Mesodermal cell (in vitro differentiated cells): ENCODE results near the gene RBMS3.

Experiments used
- H3K27ac ChIP-seq: 2 replicates; pipeline ENCODE4 v1.7.0; 2013; ENCODE audit warnings: mild to moderate bottlenecking, low read depth, low read length, moderate library complexity; ENCODE audit not compliant: severe bottlenecking
- H3K36me3 ChIP-seq: 2 replicates; pipeline ENCODE4 v1.7.1; 2013; ENCODE audit warnings: mild to moderate bottlenecking, low read length, moderate library complexity; ENCODE audit not compliant: control insufficient read depth, insufficient read depth
- H3K4me1 ChIP-seq: one replicate; pipeline ENCODE4 v1.7.1; 2013; ENCODE audit warnings: mild to moderate bottlenecking, low read length; ENCODE audit not compliant: insufficient read depth, control insufficient read depth, poor library complexity, severe bottlenecking
- H3K4me3 ChIP-seq: 2 replicates; pipeline ENCODE4 v1.7.0; 2013; ENCODE audit warnings: low read length, control low read depth, mild to moderate bottlenecking; ENCODE audit not compliant: insufficient read depth, poor library complexity, severe bottlenecking; ENCODE audit errors: extremely low read depth
- H3K9me3 ChIP-seq: 2 replicates; pipeline ENCODE4 v1.7.1; 2013; ENCODE audit warnings: mild to moderate bottlenecking, low read length, moderate library complexity; ENCODE audit not compliant: control insufficient read depth
- WGBS, 2 experiments: methylation state at CpG; one replicate each; pipeline ENCODE4 v1.1.5; 2013; ENCODE audit warnings: missing lambda C conversion rate in 2 of 2; ENCODE audit not compliant: insufficient coverage in 2 of 2; 5-methylcytosine and 5-hydroxymethylcytosine counted together

The RBMS3 gene

DNA sequence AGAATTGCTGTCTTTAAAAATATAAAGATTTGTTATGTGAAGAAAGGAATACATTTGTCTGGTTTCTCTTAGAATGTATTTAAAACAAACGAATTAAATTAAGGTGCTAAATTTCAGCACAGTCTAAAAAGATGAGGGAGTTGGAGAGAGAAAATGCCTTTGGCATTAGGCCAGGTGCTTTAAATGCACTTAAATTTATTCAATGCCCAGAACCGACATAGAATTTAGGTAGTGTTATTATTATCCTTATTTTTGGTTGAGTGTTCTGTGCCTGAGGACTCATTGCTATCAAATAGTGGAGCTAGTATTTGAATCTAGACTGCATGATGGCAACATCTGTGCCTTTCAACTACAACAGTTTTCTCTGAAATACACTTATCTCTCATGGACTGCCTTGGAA, 287.5 kb downstream of the RBMS3 start:
- 100% methylated on average over 1 of the region's 2 CpGs for WGBS, 2 experiments
- no peaks in the 10 kb centered on the region for H3K36me3 ChIP-seq
- H3K4me1 ChIP-seq = peaks cover 2% of the 10 kb centered on the region
- H3K27ac ChIP-seq = no peak overlapping the region
- H3K4me3 ChIP-seq = no peak overlapping the region
- peaks cover 3% of the 10 kb centered on the region for H3K9me3 ChIP-seq

DNA sequence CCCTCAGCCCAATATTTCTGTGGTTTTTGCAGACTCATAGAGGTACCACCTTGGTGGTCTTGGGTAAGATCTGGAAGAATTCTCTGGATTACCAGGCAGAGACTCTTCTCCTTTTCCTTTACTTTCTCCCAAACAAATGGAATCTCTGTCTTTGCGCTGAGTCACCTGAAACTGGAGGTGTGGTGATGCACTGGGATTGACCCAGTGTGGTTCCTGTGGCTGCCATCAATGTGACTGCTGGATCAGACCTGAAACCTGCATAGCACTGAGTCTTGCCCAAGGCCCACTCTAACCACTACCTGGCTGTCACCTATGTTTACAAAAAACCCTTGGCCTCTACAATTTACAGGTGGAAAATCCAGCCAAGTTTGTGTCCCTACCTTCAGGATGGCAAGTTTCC, 295.3 kb downstream of the RBMS3 start:
- WGBS, 2 experiments = no CpG with 5 or more reads among the region's 1 CpG
- Histone ChIP-seq H3K36me3 (no peaks in the 10 kb centered on the region), H3K9me3 (peaks cover 3% of the 10 kb centered on the region), H3K27ac (no peak overlapping the region), H3K4me3 (no peak overlapping the region), H3K4me1 (no peaks in the 10 kb centered on the region)

DNA sequence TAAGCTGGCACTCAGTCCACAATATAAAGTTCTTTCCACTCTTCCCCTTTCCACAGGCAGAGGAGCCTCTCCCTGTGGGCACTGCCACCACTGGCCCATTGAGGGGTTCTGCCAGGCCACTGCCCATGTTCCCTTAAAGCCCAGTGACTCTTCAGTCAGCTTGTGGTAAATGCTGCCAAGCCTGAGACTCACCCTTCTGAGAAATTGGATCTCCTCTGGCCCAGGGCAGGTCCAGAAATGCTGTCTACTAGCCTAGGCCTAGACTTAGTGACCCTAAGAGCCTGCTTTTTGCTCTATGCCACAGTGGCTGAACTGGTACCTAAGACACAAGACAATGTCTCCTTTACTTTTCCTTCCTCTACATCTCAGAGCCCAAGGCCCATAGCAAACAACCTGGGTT, 295.8 kb downstream of the RBMS3 start:
- Histone ChIP-seq H3K9me3 (no peaks in the 10 kb centered on the region), H3K36me3 (no peaks in the 10 kb centered on the region)

DNA sequence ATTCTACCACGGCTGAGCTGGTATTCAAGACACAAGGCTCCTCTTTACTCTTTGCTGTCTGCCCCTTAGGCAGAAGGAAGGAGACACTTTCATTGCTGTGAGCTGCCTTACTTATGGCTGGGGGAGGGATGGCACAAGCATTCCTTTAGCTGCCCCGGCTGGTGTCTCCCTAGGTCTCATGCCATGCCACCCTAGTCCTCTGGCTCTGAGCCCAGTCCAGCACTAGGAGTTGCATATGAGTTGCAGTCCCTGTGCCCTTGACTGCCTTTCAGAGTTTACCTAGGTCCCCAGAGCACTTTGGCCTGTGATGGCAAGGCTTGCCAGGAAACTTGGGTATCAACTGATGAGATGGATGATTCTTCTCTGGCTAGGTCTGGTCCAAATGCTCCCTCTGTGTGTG, 296.4 kb downstream of the RBMS3 start:
- H3K27ac ChIP-seq = no peak overlapping the region
- 100% methylated on average over 2 of the region's 2 CpGs for WGBS, 2 experiments
- H3K4me3 ChIP-seq = no peak overlapping the region
- no peaks in the 10 kb centered on the region for H3K36me3 ChIP-seq
- no peaks in the 10 kb centered on the region for H3K9me3 ChIP-seq
- H3K4me1 ChIP-seq = no peaks in the 10 kb centered on the region

More for the DNA sequence above, 295.8 kb downstream of the RBMS3 start:
- no peak overlapping the region for H3K27ac ChIP-seq
- no peak overlapping the region for H3K4me3 ChIP-seq
- H3K4me1 ChIP-seq = no peaks in the 10 kb centered on the region

DNA sequence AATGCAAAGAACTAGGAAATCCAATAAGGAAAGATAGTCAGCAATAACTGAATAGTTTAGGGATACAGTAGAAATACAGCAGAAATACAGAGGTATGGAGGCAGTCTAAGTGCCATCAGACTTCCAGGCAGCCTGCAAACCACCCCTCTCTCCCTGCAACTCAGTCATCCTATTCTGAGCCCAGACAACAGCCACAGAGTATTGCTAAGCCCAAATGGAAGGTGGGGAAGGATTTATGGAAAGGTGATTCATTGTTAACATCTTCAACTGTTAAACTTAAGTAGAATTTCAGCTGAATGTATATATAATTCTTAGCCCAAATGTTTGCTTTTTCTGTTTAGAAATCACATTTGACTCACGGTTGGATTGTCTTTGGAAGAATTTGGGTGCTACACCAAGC, 300.4 kb downstream of the RBMS3 start:
- no peaks in the 10 kb centered on the region for H3K9me3 ChIP-seq
- no peak overlapping the region for H3K27ac ChIP-seq
- 82 to 100% methylated on average over 1 of the region's 1 CpG for WGBS, 2 experiments
- H3K4me3 ChIP-seq = no peak overlapping the region
- peaks cover 5% of the 10 kb centered on the region for H3K36me3 ChIP-seq
- H3K4me1 ChIP-seq = peaks cover 7% of the 10 kb centered on the region

DNA sequence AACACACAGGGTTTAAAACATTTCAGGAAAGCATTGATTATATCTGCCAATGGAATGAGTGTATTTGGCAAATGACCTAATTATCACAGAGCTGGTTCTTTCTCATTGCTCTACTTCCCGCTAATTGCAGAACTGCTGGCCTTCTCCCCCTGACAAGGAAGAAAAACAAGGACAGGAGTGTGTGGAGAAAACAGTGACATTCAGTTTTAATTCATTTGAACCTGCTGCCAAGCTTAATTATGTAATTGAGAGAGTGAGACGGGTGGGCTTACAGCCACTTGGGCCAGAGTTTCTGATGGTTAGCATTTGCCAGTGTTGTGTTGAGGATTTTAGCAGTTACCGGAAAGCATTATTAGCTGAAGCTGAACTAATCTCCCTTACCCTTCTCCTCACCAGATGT, 301.4 kb downstream of the RBMS3 start:
- no peak overlapping the region for H3K27ac ChIP-seq
- WGBS, 2 experiments = 100% methylated on average over 1 to 2 of the region's 3 CpGs

DNA sequence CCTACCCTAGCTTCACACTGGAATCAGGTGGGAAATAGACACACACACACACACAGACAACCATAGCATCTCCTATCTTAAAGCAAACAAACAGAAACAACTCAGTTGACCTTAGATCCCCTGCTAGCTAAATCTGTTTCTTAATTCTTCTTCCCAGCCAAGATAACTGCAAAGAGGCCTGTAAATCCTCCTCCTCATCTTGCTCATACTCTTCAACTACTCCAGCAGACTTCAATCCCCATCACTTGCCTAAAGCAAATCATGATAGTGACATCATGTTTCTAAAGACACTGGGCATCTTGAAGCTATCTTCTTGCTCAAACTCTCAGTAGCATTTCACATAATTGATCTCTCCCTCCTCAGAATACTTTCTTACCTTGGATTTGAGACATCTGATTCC, 303.0 kb downstream of the RBMS3 start:
- Histone ChIP-seq H3K9me3 (no peaks in the 10 kb centered on the region), H3K4me3 (no peak overlapping the region), H3K4me1 (peaks cover 7% of the 10 kb centered on the region), H3K36me3 (peaks cover 5% of the 10 kb centered on the region), H3K27ac (no peak overlapping the region)

More for the DNA sequence above, 301.4 kb downstream of the RBMS3 start:
- Histone ChIP-seq H3K36me3 (peaks cover 5% of the 10 kb centered on the region), H3K4me1 (peaks cover 7% of the 10 kb centered on the region), H3K9me3 (no peaks in the 10 kb centered on the region), H3K4me3 (no peak overlapping the region)

DNA sequence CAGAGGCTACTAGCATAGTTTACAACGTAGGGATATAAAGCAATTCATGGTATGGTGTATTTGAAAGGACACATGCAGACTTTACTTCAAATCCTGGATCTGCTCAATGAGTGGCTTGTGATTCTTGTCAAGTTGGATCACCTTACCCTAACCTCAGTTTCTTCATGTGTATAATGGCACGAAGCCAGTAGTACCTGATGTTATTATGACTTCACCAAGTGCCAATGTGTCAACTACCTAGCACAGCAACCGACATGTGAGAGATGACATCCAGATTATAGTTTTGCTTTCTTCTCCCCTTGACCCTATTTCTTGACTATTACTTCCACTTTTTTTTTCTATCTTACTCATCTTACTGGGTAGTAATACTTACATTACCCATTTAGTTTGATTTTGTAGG, 304.5 kb downstream of the RBMS3 start:
- H3K4me1 ChIP-seq = peaks cover 7% of the 10 kb centered on the region
- H3K27ac ChIP-seq = no peak overlapping the region
- peaks cover 5% of the 10 kb centered on the region for H3K36me3 ChIP-seq
- H3K4me3 ChIP-seq = no peak overlapping the region
- 94 to 100% methylated on average over 2 to 3 of the region's 3 CpGs for WGBS, 2 experiments
- H3K9me3 ChIP-seq = no peaks in the 10 kb centered on the region

DNA sequence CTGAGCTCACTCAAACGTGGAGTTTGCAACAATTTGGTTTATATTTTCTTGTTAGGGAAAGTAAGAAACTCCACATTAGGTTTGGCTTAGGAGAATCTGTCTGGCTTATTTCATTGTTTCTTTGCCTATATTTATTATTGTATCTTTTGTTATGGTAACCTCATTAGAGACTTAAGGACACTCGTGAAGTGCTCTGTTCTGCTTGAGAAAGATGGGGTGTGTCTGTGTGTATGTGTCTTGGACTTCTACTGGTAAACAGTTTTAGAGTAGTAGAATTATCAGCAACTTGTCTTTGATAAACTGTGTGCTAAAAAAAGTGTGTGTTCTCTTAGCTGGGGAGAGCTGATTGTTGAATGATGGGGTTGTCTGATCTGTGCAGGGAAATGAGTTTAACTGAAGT, 306.5 kb downstream of the RBMS3 start:
- peaks cover 10% of the 10 kb centered on the region for H3K36me3 ChIP-seq
- H3K9me3 ChIP-seq = no peaks in the 10 kb centered on the region
- H3K4me3 ChIP-seq = no peak overlapping the region
- peaks cover 7% of the 10 kb centered on the region for H3K4me1 ChIP-seq
- H3K27ac ChIP-seq = no peak overlapping the region
- WGBS, 2 experiments = 92 to 100% methylated on average over 1 to 2 of the region's 2 CpGs

DNA sequence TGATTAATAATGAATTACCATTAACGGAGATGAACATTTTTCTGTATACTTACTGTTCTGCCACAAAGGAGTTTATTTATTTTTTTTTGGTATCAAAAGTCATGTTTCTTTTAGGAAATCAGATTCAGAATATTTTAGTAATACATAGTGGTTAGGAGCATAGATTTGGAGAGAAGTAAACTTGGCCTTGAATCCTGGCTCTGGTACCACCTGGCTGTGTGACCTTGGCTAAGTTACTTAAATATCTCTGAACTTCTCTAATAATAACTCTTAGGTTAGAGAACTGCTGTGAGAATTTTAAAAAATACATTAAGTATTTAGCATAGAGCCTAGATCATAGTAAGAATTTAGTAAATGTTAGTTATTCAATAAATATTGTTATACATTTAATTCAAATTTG, 309.1 kb downstream of the RBMS3 start:
- Histone ChIP-seq H3K4me3 (no peak overlapping the region), H3K4me1 (no peaks in the 10 kb centered on the region), H3K9me3 (no peaks in the 10 kb centered on the region), H3K36me3 (peaks cover 10% of the 10 kb centered on the region), H3K27ac (no peak overlapping the region)
- no CpG with 5 or more reads among the region's 1 CpG for WGBS, 2 experiments

DNA sequence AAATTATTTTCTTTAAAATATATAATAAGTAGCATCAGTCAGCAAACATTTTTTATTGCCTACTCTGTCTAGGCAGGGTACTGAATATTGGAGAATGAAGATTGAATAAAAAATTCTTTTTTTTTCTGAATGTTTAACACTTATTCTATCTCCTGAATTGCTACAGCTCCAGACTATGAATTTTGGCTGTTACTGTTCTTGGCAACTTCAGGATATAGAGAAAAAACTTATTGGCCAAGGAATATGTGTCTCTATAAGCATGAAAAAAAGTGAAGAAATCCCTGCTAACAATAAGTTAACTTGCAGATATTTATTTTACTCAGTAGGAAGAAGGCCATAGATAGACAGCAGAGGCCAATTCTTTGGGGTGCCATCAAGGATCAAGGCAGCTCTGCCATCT, 309.6 kb downstream of the RBMS3 start:
- no peaks in the 10 kb centered on the region for H3K9me3 ChIP-seq
- H3K27ac ChIP-seq = no peak overlapping the region
- H3K4me3 ChIP-seq = no peak overlapping the region
- H3K4me1 ChIP-seq = no peaks in the 10 kb centered on the region
- peaks cover 9% of the 10 kb centered on the region for H3K36me3 ChIP-seq

DNA sequence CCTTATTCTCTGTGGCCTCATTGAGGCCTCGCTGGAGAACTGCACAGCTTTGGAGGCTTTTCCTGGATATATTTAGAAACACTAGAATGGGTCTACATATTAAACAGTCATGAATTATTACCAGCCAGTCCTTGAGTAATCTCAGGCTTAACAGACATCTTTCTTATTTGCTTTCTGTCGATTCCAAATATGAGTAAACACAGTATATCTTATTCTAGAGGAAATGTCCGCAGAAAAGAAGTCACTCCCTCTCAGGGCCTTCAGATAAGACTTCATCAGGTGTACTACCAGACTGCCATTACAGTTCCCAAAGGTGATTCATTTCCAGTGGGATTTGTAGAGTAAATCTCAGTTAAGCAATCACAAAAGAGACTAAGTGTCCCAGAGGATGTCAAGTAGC, 310.7 kb downstream of the RBMS3 start:
- Histone ChIP-seq H3K4me1 (no peaks in the 10 kb centered on the region), H3K27ac (no peak overlapping the region), H3K36me3 (peaks cover 5% of the 10 kb centered on the region), H3K4me3 (no peak overlapping the region), H3K9me3 (no peaks in the 10 kb centered on the region)
- 80% methylated on average over 1 of the region's 3 CpGs; no CpG with 5 or more reads in 1 of the 2 experiments for WGBS, 2 experiments
